Vagina (tissue), 2 donors: Measurements from ENCODE around the gene MMP28. TPM values are rescaled to one million over a fixed set of nuclear protein-coding genes. Genes with fewer than 3 reads are reported as not detected.
A peak's percentile ranks its signal among the peaks of the same experiment; 100 is the strongest.

Experiments
- DNase-seq, 2 donors: peaks; one replicate each; pipeline ENCODE4 v3.0.0-alpha.2; 2017; ENCODE audit errors: extremely low spot score in 2 of 2
- H3K27ac ChIP-seq: fragments of 200-600 bp; sonication (generic); one replicate; pipeline ENCODE4 v1.5.1; 2019
- H3K27me3 ChIP-seq: fragments of 200-600 bp; sonication (generic); one replicate; pipeline ENCODE4 v1.5.1; 2019
- H3K36me3 ChIP-seq, 2 donors: fragments of 200-600 bp; sonication (generic); one replicate each; pipeline ENCODE4 v1.5.1; 2017 to 2019
- H3K4me1 ChIP-seq: fragments of 200-600 bp; sonication (generic); one replicate; pipeline ENCODE4 v1.5.1; 2019
- H3K4me3 ChIP-seq, 2 donors: fragments of 200-600 bp; sonication (generic); 1 replicate in 1 of 2; 2 replicates in 1 of 2; pipeline ENCODE4 v1.5.1; 2016 to 2019
- H3K9me3 ChIP-seq: fragments of 200-600 bp; sonication (generic); one replicate; pipeline ENCODE4 v1.5.1; 2019
- CTCF ChIP-seq, 3 experiments: fragments of 450-650 bp in 2 of 3; fragments of 200-600 bp in 1 of 3; sonication (generic) in 1 of 3; IDR thresholded peaks; one replicate each; pipeline ENCODE4 v1.5.1; 2017 to 2019; ENCODE audit warnings: antibody characterized with exemption in 3 of 3, mild to moderate bottlenecking in 2 of 3, moderate library complexity in 2 of 3
- POLR2A ChIP-seq, 2 donors: fragments of 450-650 bp; IDR thresholded peaks; one replicate each; pipeline ENCODE4 v1.6.1; 2017; ENCODE audit warnings: antibody characterized with exemption in 2 of 2, mild to moderate bottlenecking in 2 of 2, moderate library complexity in 2 of 2
- POLR2AphosphoS5 ChIP-seq, 2 donors: sonication (generic); formaldehyde crosslinking; IDR thresholded peaks; one replicate each; pipeline ENCODE4 v1.9.0; 2017; ENCODE audit warnings: antibody characterized with exemption in 2 of 2, mild to moderate bottlenecking in 2 of 2, low read depth in 1 of 2; ENCODE audit not compliant: insufficient read depth in 1 of 2
- intact Hi-C: fragments of 100-400 bp; cut with DNase I; formaldehyde crosslinking; loops from one replicate; pipeline ENCODE4 v1.15.1; 2023
- total RNA-seq: library from RNA; depleted of rRNA; stranded (reverse); fragments of >200 nt; gene quantifications from one replicate; pipeline ENCODE4 v1.2.3, GENCODE V29; 2016

The MMP28 gene
- total RNA-seq, 1 donor from 2014 or later, result 32.2 TPM

GRCh38 chr17:35750526-35751395 is 44.7 kb downstream of the MMP28 start:
- Histone ChIP-seq H3K27ac (no peak overlapping the region), H3K4me3 (no peak overlapping the region), H3K36me3 (no peaks in the 10 kb centered on the region), H3K4me1 (peaks cover 9% of the 10 kb centered on the region), H3K9me3 (no peaks in the 10 kb centered on the region), H3K27me3 (no peaks in the 10 kb centered on the region)
- no peak for DNase-seq
- intact Hi-C loops, result no loop called here
- TF ChIP-seq CTCF (IDR thresholded peaks at IDR 0.05) (no peak), POLR2A (IDR thresholded peaks at IDR 0.05) (no peak), POLR2AphosphoS5 (IDR thresholded peaks at IDR 0.05; ENCODE audit: insufficient read depth in 1 of 2, low read depth in 1 of 2) (no peak)

GRCh38 chr17:35749560-35750412 is 45.7 kb downstream of the MMP28 start:
- Histone ChIP-seq H3K9me3 (no peaks in the 10 kb centered on the region), H3K4me3 (no peak overlapping the region), H3K27ac (no peak overlapping the region), H3K27me3 (no peaks in the 10 kb centered on the region), H3K36me3 (no peaks in the 10 kb centered on the region), H3K4me1 (peaks cover 9% of the 10 kb centered on the region)
- TF ChIP-seq CTCF (IDR thresholded peaks at IDR 0.05) (no peak), POLR2A (IDR thresholded peaks at IDR 0.05) (no peak), POLR2AphosphoS5 (IDR thresholded peaks at IDR 0.05; ENCODE audit: insufficient read depth in 1 of 2, low read depth in 1 of 2) (no peak)
- no peak for DNase-seq
- intact Hi-C loops, result loop anchor here (5.0 kb wide), 1 partner anchor 137 kb away; no protein-coding TSS in a partner anchor

- Histone ChIP-seq H3K4me3 (no peak overlapping the region), H3K27me3 (no peaks in the 10 kb centered on the region), H3K36me3 (no peaks in the 10 kb centered on the region), H3K27ac (no peak overlapping the region), H3K9me3 (no peaks in the 10 kb centered on the region), H3K4me1 (peaks cover 9% of the 10 kb centered on the region)
- no peak for DNase-seq
- TF ChIP-seq POLR2A (IDR thresholded peaks at IDR 0.05) (no peak), POLR2AphosphoS5 (IDR thresholded peaks at IDR 0.05; ENCODE audit: insufficient read depth in 1 of 2, low read depth in 1 of 2) (no peak), CTCF (IDR thresholded peaks at IDR 0.05) (no peak)
- intact Hi-C loops, result loop anchor here (5.0 kb wide), 1 partner anchor 137 kb away; no protein-coding TSS in a partner anchor
Observed at GRCh38 chr17:35748979-35749378, 46.5 kb downstream of the MMP28 start.

GRCh38 chr17:35748341-35748841 is 47.0 kb downstream of the MMP28 start:
- Histone ChIP-seq H3K27ac (no peak overlapping the region), H3K27me3 (no peaks in the 10 kb centered on the region), H3K36me3 (no peaks in the 10 kb centered on the region), H3K9me3 (no peaks in the 10 kb centered on the region), H3K4me1 (peaks cover 9% of the 10 kb centered on the region), H3K4me3 (no peak overlapping the region)
- intact Hi-C loops, result loop anchor here (5.0 kb wide), 1 partner anchor 136 kb away; no protein-coding TSS in a partner anchor
- TF ChIP-seq POLR2A (IDR thresholded peaks at IDR 0.05) (no peak), POLR2AphosphoS5 (IDR thresholded peaks at IDR 0.05; ENCODE audit: insufficient read depth in 1 of 2, low read depth in 1 of 2) (no peak)
- no peak for DNase-seq

GRCh38 chr17:35747540-35748017 is 47.9 kb downstream of the MMP28 start:
- Histone ChIP-seq H3K4me1 (peaks cover 9% of the 10 kb centered on the region), H3K4me3 (no peak overlapping the region), H3K9me3 (no peaks in the 10 kb centered on the region), H3K27me3 (peaks cover 1% of the 10 kb centered on the region), H3K36me3 (no peaks in the 10 kb centered on the region), H3K27ac (no peak overlapping the region)
- TF ChIP-seq POLR2A (IDR thresholded peaks at IDR 0.05), result no peak
- TF ChIP-seq POLR2AphosphoS5 (IDR thresholded peaks at IDR 0.05; ENCODE audit: insufficient read depth in 1 of 2, low read depth in 1 of 2), result no peak
- TF ChIP-seq CTCF (IDR thresholded peaks at IDR 0.05), result peak; percentile 89 to 94 (median 92)
- intact Hi-C loops, result loop anchor here (5.0 kb wide), 1 partner anchor 135 kb away; no protein-coding TSS in a partner anchor
- no peak for DNase-seq
